Muscle of arm (tissue), 12 donors: Measurements from ENCODE around the gene ARCN1. TPM values are rescaled to one million over a fixed set of nuclear protein-coding genes. Genes with fewer than 3 reads are reported as not detected.

Experiments used
- polyA plus RNA-seq, 12 donors: library from polyadenylated mRNA; unstranded; fragments of 120-200 nt; gene quantifications; one replicate each; pipeline ENCODE4 v1.2.1, GENCODE V29; 2013; ENCODE audit not compliant: insufficient read length in 12 of 12

ARCN1 gene
- polyA plus RNA-seq, 12 donors = 106 to 189 (median 141) TPM; not detected in 1

Other genes with a start within 250 kb of the ARCN1 start
- 1 to 10 TPM in 2 of 12 donors, under 1 TPM in 3, not detected in 7; 0.41 to 4.4 (median 0.82) TPM for gene CD3D, start 229.7 kb upstream of the ARCN1 start, polyA plus RNA-seq
- 1 to 10 TPM in 1 of 12 donors, under 1 TPM in 6, not detected in 5; 0.07 to 2.3 (median 0.26) TPM for gene CD3G, start 228.1 kb upstream of the ARCN1 start, polyA plus RNA-seq
- gene UBE4A, start 212.8 kb upstream of the ARCN1 start, polyA plus RNA-seq = 100 to 1,000 TPM in 1 of 12 donors, 10 to 100 TPM in 11; 20.3 to 160 (median 25.9) TPM
- 100 to 1,000 TPM in 11 of 12 donors, not detected in 1; 296 to 410 (median 345) TPM for gene ATP5MG, start 170.8 kb upstream of the ARCN1 start, polyA plus RNA-seq
- gene KMT2A, start 135.9 kb upstream of the ARCN1 start, polyA plus RNA-seq = 10 to 100 TPM in 11 of 12 donors, not detected in 1; 25.3 to 45.7 (median 29.7) TPM
- 1 to 10 TPM in 9 of 12 donors, under 1 TPM in 1, not detected in 2; 0.76 to 3.9 (median 1.7) TPM for gene TTC36, start 44.9 kb upstream of the ARCN1 start, polyA plus RNA-seq
- gene TMEM25, start 41.2 kb upstream of the ARCN1 start, polyA plus RNA-seq = 10 to 100 TPM in 11 of 12 donors, not detected in 1; 12.7 to 24.3 (median 18.6) TPM
- 10 to 100 TPM in 10 of 12 donors, 1 to 10 TPM in 1, not detected in 1; 9.2 to 31.6 (median 19.5) TPM for gene IFT46, start 6.5 kb upstream of the ARCN1 start, polyA plus RNA-seq
- 10 to 100 TPM in 11 of 12 donors, not detected in 1; 64.0 to 97.0 (median 77.5) TPM for gene PHLDB1, start 35.2 kb downstream of the ARCN1 start, polyA plus RNA-seq
- gene TREH, start 107.2 kb downstream of the ARCN1 start, polyA plus RNA-seq = under 1 TPM in 7 of 12 donors, not detected in 5; 0.12 to 0.57 (median 0.26) TPM
- 100 to 1,000 TPM in 2 of 12 donors, 10 to 100 TPM in 10; 68.5 to 523 (median 88.0) TPM for gene DDX6, start 218.8 kb downstream of the ARCN1 start, polyA plus RNA-seq